ENCODE data around the gene RPN2.
A peak's percentile ranks its signal among the peaks of the same experiment; 100 is the strongest.
"Not testable (repeated sequence)": the region's sequence is repeated elsewhere in the genome, so short reads cannot be mapped to it uniquely, and the experiment has no call there.

RPN2 gene

DNA sequence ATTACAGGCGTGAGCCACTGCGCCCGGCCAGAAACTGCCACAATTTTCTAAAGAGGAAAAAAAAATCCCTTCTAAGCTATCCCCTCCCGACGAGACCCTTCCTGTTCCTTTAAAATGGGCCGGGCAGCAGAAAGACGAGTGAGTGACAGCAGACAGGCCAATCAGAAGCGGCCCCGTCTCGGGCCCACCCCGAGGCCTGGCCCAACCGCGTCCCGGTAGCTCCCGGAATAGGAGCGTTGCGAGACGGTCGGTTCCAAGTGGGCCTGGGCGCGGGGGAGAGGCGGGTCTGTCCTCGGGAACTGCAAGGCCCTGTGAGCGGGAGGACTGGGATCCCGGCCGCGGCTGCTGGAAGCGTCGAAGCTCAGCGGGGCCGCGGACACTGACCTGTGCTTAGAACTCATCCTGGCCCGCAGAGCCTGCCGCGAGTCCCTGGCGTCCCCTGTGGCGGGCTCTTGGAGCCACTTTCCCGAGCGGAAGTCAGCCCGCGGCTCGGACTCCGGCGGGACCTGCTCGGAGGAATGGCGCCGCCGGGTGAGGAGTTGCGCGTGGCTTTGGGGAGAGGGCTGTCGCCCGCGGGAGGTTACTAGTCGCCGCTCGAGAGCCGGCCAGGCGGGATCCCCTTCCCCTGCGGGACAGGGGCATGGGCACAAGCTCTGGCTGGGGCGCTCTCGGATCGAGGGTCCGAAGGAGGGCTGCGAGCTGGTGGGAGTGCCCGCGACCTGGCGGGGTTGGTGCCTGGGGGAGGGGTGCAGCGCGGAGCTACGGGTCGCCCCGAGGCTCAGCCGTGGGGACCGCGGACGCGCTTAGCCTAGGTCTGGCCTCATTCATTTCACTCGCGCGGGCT, at the start of gene RPN2, which contains the start of gene MROH8:
Gene RPN2, plus strand, starts transcription at position 492 of the 844 bp plus-strand sequence. Its CDS starts 27 bp downstream, at position 519.
Gene MROH8, minus strand, starts transcription at position 710 of the 844 bp plus-strand sequence.
- DNase-seq: peak; percentile 99

DNA sequence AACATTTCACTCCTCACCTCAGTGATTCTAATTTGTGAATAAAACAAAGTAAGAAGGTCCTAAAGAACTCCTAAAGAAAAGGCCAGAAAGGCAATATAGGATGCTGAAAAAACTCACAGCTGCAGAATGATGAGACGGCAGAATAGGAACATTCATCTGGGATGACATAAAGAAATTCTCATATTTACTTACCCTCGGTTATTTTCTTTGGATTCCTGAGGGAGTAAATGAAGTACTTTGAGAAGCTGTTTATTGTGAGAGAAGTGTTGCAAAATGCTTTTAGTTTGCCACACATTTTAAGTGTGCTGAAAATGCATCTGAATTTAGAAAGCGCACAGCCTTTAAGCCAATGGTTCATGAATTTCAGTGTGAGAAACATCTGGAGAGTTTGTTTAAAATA, 47.6 kb upstream of the RPN2 start:
- DNase-seq: no peak

DNA sequence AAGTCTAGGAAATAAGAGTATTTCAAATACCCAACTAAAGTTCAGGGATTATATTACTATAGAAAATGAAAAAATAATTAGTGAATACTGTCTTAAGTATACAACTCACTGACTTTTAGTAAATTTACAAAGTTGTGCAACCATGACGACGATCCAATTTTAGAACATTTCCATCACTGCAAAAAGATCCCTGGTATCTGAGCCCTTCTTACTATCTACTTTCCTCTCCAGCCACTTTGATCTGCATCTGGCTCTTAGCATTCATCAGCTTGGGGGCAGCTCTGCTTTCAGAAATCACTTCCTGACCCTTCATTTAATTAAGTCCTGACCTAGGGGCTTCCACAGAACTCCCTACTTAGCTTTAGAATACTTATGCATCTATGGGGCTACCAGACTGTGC, 45.2 kb upstream of the RPN2 start:
- no peak for DNase-seq

DNA sequence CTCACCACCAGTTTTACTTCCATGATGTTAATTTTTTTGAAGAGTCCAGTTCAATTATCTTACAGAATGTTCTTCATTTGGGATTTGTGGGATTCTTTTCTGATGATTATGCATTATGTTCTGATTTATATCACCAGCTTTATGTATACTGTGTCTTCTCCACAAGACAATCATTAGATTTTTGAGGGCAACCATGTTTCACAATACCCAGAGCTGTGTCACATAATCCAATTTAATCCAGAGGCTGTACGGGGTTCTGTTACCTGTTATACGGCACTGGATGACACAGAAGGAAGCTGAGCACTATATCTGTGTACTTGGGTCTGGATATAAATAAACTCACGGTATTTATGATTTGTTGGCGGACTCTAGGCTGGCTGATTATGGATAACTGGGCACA, 41.6 kb upstream of the RPN2 start:
- no peak for DNase-seq

DNA sequence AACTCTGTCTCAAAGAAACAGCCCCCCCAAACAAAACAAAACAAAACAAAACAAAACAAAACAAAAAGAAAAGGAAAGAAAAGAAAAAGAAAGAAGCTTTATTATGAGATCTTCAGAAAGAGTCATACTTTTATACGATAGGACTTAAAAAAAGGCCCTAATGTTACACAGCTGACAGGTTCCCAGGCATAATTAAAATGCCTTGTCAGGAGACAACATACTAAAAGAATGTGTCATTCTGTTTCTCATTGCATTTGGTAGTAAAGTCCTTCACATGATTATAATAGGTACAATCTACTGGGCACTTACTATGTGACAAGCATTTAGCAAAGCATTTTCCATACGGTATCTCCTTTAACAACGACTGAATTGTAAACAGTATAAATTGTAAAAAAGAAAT, 36.4 kb upstream of the RPN2 start:
- no peak for DNase-seq

DNA sequence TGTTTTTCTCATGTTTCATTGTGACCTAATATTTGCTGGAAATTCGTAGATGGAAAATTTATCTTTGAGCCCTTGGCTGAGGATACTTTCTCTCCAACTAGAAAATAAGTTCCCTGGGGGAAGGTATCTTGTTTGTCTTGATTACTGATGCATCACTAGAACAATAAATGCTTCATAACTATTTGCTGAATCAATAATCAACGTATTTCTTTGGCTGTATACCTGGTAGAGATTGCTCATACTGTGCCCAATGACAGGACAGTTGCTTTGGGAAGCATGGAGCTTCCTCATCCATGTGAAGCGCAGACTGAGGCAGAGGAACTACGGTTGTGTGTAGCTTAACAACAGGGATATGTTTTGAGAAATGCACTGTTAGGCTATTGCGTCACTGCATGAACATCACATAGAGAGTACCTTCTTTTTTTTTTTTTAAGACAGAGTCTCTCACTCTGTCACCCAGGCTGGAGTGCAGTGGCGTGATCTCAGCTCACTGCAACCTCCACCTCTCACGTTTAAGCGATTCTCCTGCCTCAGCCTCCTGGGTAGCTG, 34.2 kb upstream of the RPN2 start:
- DNase-seq: peak; percentile 19

DNA sequence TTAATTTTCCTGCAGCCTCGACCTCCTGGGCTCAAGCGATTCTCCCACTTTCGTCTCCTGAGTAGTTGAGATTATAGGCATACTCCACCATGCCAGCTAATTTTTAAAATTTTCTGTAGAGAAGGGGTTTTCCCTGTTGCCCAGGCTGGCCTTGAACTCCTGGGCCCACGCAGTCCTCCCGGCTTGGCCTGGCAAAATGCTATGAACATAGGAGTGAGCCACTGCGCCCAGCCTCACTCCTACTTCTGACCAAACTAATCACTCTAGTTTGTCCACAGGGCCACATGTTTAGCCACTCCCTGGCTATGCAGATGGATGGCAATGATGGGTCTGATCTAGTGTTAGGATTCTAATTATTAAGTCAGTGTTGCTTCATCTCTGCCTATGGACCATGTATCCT, 31.9 kb upstream of the RPN2 start:
- no peak for DNase-seq

DNA sequence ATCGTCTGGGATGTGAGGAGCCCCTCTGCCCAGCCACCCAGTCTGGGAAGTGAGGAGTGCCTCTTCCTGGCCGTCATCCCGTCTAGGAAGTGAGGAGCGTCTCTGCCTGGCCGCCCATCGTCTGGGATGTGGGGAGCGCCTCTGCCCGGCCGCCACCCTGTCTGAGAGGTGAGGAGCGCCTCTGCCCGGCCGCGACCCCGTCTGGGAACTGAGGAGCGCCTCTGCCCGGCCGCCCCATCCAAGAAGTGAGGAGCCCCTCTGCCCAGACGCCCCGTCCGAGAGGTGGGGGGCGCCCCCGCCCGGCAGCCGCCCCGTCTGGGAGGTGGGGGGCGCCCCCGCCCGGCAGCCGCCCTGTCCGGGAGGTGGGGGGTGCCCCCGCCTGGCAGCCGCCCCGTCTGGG, 28.3 kb upstream of the RPN2 start:
- DNase-seq: not testable (repeated sequence)

DNA sequence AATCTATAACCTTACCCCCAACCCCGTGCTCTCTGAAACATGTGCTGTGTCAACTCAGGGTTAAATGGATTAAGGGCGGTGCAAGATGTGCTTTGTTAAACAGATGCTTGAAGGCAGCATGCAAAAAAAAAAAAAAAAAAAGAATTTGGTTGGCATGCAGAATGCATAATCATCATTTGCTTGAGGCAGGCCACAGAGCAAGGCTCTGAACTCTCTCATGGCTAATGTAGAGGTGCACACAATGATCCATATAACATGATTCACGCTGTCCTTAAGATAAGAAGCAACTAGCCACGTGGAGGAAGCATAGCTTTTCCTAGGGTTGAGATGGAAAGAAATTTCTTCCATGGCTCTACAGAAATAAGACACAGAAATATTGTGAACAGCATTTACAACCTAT, 27.6 kb upstream of the RPN2 start:
- DNase-seq: no peak

DNA sequence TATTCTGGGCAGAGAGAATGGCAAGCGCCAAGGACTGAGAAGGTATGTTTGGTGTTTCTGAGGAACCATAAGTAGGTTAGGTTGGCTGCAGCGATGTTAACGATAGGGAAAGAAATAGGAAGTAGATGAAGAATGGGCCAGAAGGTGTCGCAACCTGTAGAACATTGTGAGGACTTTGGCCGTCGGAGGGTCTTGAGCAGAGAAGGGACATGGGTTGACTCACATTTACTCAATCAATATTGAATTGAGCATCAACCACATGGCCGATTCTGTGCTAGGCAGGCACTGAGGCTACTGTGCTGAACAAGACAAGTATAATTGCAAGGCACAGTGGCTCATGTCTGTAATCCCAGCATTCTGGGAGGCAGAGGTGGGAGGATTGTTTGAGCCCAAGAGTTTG, 26.8 kb upstream of the RPN2 start:
- DNase-seq: no peak

DNA sequence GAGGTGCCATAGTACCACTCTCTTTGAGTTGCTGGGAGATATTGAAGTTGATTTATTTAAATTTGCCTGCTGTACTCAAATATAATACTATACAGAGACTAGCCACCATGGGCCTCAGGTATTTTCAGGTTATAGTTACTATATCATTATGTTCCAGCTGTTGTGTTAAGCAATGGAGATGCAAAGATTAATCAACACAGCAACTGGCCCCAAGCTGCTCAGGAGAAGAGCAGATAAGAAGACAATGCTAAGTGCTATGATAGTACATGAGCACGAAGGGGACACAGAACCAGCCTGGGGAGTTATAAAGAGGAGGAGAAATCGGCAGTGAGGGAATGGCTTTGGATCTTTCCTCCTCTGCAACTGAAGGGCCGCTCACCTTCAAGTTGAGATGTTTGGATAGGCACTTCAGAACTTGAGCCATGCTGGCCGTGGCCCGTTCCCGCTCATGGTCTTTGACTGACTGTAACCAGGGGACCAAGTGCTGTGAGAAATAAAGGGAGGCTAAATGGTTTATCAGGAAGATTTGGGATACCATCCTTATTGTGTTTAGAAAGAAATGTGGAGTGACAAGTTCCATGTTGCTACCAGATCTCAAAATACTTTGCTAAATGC, 24.3 kb upstream of the RPN2 start:
- peak; percentile 64 for DNase-seq

DNA sequence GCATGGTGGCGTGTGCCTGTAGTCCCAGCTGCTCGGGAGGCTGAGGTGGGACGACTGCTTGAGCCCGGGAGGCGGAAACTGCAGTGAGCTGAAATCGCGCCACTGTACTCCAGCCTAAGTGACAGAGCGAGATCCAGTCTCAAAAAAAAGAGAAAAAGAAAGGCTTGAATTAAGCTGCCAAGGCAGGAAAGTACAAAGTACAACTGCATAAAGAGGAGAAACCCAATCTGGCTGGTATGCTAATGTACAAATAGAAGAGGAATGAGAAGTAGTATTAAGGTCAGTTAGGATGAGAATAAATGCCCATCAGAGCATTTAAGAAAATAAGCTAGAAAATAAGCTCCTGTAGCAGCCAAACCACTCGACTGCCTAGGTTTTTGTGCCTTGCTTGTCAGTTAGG, 23.1 kb upstream of the RPN2 start:
- no peak for DNase-seq

DNA sequence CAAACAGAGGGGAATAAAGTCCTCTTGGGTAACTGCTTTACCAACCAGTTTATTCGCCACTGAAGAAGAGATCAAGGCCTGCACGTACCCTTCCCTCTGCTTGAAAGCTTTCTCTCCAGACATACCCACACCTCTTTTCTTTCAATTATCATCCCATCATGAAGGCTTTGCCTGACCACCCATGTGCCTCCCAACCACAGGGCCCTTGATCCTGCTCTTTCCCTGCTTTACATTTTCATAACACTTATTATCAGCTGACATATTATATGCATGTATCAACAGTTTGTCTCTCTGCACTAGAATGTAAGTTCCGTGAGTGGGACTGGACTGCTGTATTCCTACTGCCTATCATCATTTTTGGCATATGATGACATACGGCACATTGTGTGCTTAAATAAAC, 20.9 kb upstream of the RPN2 start:
- DNase-seq: no peak

DNA sequence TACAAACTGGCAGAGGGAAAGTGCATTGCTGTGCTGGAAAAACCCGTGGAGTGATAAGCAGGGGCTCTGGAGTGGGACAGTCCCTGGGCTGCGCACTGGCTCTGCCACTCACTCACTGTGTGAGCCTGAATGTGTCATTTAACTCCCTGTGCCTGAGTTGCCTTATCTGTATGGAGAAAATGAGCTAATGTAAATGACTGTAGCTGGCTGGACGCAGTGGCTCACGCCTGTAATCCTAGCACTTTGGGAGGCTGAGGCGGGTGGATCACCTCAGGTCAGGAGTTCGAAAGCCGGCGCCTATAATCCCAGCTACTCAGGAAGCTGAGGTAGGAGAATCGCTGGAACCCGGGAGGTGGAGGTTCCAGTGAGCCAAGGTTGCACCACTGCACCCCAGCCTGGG, 18.4 kb upstream of the RPN2 start:
- DNase-seq: no peak

DNA sequence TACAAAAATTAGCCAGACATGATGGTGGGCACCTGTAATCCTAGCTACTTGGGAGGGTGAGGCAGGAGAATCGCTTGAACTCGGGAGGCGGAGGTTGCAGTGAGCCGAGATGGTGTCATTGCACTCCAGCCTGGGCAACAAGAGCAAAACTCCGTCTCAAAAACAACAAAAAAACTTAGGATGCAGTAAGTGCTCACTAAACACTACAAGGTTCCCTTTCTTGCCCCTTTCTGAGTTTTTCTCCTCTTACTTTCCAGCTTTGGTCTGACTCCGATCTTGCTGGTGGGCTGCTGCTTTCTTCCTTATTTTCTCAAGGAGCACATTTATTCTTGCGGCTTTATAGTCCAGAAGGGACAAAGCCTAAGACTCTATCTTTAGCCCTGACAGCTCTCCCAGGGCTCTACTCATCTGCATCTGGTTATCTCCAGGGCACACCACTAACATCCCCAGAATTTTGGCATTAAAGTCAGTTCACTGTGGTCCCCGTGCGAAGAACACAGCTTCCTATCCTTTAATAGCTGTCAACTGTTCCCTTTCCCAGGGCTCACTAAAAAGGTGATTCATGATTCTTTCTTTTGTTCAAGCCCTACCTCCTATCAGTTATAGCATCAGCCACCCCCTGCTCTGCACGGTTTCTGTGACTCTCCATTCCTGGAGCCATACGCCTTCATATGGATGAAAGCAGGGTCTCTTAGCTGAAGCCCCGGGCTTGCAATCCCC, 17.1 kb upstream of the RPN2 start:
- peak; percentile 29 for DNase-seq

DNA sequence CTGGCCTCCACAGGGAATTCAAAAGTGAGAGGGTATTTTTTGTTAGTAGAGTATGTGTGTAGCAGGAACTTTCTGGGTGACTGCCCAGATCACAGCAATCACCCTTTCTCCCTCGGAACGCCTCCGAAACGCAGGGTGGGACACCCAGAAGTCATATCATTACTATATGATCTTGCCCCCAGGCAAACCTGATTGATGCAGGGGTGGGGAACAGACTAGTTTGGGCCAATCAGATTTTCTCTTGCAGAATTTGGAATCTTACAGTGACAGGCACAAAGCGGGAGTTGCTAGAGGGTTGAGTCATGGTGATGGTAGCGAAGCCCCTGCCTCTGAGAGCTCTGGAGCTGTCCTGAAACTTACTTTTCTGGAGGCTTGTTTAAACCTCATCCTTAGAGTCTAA, 16.5 kb upstream of the RPN2 start:
- no peak for DNase-seq

DNA sequence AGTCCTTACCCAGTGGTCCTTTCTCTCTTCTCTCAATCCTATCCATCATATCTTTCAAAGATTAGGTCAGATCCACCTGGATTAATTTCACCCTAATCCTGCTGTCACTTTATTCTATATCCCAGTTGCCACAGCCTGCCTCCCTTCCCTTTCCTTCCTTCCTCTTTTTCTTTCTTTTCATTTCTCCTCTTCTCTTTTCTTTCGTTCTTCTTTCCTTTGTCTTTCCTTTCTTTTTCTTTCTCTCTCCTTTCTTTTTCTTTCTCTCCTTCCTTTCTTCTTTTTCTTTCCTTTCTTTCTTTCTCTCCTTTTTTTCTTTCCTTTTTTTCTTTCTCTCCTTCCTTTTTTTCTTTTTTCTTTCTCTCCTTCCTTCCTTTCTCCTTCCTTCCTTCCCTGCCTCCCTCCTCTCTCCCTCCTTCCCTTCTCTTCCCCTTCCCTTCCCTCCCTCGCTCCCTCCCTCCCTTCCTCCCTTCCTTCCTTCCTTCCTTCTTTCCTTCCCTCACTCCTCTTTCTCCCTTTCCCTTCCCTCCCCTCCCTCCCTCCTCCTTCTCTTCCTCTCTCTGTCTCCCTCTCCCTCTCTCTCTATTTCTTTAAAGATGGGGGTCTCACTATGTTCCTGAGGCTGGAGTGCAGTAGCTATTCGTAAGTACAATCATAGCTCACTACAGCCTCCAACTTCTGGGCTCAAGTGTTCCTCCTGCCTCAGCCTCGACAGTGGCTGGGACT, 15.1 kb upstream of the RPN2 start:
- no peak for DNase-seq

DNA sequence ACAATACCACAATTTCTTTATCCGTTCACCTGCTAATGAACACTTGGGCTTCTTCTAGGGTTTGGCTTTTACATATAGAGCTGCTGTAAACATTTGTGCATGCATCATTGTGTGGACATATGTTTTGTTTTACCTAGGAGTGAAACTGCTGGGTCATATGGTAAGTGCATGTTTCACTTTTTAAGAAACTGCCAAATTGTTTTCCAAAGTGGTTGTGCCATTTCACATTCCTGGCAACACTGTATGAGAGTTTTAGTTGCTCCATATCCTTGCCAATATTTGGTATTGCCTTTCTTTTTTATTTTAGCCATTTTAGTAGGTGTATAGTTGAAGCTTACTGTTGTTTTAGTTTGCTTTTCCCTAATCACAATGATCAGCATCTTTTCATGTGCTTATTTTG, 14.1 kb upstream of the RPN2 start:
- no peak for DNase-seq

DNA sequence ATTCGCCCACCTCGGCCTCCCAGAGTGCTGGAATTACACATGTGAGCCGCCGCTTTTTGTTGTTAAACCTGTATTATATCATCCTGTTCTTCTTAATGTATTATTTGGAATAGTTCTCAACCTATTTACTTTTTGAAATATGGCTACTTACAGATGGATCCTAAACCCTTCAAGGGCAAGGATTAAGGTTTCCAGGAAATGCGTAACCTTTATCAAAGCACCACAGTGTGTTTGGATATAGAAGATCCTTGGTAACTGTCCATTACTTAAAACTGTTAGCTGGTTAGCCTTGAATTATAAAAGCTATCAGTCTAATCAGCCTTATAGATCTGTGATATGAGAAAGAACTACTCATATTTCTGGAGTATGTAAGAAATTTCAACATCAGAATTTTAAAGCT, 12.3 kb upstream of the RPN2 start:
- DNase-seq: no peak

DNA sequence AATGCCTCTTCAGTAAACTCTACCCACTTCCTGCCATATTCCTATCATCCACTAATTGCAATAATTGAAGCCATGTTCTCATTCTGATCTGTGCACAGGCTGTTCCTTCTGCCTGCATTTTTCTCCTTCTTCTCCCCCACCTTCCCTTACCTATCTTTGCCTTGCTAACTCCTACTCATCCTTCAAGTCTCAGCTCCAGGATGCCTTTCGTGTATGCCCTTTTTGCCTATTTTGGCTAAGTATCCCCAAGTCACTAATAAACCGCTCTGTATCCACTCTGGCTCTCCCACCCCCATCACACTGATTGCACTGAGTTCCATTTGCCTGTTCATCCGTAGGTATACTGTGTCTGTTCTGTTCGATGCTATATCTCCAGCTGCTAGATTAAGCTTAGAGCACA, 6.3 kb upstream of the RPN2 start:
- no peak for DNase-seq

DNA sequence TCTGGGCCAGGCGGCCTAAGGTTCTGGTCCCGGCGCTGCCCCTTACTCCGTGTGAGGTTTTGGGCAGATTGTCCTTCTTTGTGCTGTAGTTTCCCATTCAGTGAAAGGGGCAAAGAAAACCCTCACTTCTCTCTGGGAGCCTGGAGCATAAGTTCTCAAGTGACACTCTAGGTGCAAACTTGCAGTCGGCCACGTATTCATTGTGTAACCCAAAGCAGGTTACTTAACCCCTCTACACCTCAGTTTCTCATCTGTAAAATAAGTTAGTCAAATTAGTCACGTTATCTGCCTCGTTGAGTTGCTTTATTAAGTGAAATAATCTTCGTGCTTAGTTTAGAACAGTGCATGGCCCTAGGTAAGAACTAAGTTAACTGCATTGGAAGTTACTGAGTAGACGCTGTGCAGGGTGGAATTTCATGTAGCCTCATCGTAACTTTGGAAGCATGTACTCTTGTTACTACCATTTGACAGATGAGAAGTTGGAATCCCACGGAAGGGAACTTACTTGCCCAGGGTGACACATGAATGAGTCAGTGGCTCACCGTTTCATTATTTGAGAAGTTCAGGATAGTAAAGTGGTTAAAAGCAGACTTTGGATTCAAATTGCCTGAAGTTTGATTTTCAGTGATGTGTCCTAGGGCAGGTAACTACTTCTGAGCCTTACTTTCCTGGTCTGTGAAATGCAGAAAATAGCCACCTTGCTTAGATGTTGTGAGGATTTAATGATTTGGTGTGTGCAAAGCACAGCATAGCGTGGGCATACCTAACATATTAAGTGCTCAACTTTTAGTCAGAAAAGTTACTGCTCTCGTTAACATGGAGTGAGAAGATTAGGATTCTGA, 774 bp downstream of the RPN2 start:
- peak; percentile 33 for DNase-seq

DNA sequence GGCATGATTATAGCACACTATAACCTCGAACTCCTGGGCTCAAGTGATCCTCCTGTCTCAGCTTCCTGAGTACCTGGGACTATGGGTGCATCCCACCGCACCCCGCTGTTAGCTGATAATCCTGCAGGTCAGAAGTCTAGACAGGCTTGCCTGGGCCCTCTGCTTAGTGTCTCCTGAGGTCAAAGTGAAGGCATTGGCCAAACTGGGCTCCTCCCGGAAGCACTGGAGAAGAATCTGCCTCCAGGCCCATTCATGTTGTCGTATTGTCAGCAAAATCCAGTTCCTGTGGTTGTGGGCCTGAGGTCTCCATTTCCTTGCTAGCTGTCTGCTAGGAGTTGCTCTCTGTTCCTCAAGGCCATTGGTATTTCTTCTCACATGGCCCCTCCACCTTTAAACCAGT, 6.6 kb downstream of the RPN2 start:
- DNase-seq: no peak

Measured in hematopoietic multipotent progenitor cell treated with erythropoietin and hydrocortisone succinate and interleukin-3 and kit ligand, for 4 days (in vitro differentiated cells).